Keratinocyte (primary cell): Measurements from ENCODE around the gene LPA.

Source experiments
- EZH2 ChIP-seq: IDR thresholded peaks from one replicate; pipeline ENCODE4 v1.6.1; 2012; ENCODE audit warnings: inconsistent platforms, mild to moderate bottlenecking, low read length, moderate library complexity
- TF ChIP-seq, protein P1 (sequence below), 3 experiments: IDR thresholded peaks in 1 of 3; conservative IDR thresholded peaks in 1 of 3; optimal IDR thresholded peaks in 1 of 3; 2 replicates in 2 of 3; 3 replicates in 1 of 3; pipeline versions ENCODE3 to v1.5.1; 2011; ENCODE audit warnings: low read length in 3 of 3, mild to moderate bottlenecking in 3 of 3, moderate library complexity in 2 of 3, control low read depth in 1 of 3, inconsistent platforms in 1 of 3; ENCODE audit not compliant: insufficient read depth in 2 of 3; ENCODE audit errors: extremely low read depth in 1 of 3

DNA sequence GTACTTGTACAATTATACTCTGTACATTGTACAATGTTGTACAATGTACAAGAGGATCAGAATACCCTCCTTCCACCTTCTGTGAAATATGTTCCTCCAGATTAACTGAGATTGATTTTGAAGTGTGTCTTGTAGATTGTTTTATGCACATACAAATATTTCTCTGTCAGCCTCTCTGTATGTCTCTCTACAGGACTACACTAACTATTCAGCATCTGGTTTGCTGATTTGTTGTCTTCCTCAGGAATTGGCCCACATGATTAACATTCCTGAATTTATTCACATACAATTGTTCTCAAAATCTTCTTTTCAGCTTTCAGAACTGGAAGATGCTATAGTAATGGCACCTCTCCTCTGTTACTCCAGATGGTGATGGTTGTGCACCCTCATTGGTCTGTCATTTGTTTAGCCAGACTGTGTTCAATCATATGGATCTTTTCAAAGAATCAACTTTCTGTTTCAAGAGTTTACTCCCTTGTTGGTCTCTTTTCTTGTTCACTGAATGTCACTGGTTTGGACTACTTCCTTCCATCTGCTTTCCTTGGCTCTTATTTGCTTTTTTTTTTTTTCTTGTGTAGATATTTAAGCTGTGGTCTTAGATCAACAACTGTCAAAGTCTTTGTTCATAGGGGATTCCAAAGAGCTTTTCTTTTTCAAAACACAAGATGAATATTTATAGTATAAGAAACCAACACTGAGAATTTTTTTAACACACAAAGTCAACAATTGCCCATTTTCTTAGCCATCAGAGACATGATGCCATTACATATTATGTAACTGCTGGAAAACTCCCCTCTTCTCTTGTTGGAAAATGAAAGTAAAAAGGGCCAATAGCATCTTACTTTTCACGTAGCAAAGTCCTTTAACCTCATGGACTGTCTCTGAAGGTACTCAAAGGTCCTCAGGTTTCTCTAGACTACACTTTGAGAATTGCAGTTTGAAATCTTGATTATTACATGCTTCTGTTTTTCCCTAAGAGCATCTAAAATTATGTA lies 67.9 kb downstream of the LPA start:
- TF ChIP-seq, protein P1, sequence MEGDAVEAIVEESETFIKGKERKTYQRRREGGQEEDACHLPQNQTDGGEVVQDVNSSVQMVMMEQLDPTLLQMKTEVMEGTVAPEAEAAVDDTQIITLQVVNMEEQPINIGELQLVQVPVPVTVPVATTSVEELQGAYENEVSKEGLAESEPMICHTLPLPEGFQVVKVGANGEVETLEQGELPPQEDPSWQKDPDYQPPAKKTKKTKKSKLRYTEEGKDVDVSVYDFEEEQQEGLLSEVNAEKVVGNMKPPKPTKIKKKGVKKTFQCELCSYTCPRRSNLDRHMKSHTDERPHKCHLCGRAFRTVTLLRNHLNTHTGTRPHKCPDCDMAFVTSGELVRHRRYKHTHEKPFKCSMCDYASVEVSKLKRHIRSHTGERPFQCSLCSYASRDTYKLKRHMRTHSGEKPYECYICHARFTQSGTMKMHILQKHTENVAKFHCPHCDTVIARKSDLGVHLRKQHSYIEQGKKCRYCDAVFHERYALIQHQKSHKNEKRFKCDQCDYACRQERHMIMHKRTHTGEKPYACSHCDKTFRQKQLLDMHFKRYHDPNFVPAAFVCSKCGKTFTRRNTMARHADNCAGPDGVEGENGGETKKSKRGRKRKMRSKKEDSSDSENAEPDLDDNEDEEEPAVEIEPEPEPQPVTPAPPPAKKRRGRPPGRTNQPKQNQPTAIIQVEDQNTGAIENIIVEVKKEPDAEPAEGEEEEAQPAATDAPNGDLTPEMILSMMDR (optimal IDR thresholded peaks at IDR 0.05 in 1 of 3, IDR thresholded peaks at IDR 0.05 in 1 of 3, conservative IDR thresholded peaks at IDR 0.05 in 1 of 3; ENCODE audit: extremely low read depth in 1 of 3, insufficient read depth in 2 of 3, low read length in 3 of 3): no peak
- TF ChIP-seq EZH2: no peak
